Kidney tubule cell (primary cell): ENCODE measurements around the gene NTM.

ENCODE experiments used
- DNase-seq: peaks from one replicate; pipeline ENCODE4 v3.0.0-alpha.2; 2018; ENCODE audit warnings: low spot score

NTM gene

GRCh38 chr11:132154781-132155180 is 784.4 kb downstream of the NTM start:
- DNase-seq: no peak

GRCh38 chr11:132158091-132158490 is 787.7 kb downstream of the NTM start:
- peak; percentile 59 for DNase-seq

GRCh38 chr11:132158696-132159095 is 788.3 kb downstream of the NTM start:
- peak; percentile 48 for DNase-seq

GRCh38 chr11:132161403-132162078 is 791.1 kb downstream of the NTM start:
- DNase-seq: no peak

- DNase-seq: no peak
Observed at GRCh38 chr11:132168344-132168981, 798.0 kb downstream of the NTM start.

GRCh38 chr11:132171031-132171430 is 800.6 kb downstream of the NTM start:
- no peak for DNase-seq

GRCh38 chr11:132174362-132175255 is 804.2 kb downstream of the NTM start:
- no peak for DNase-seq

GRCh38 chr11:132177106-132177505 is 806.7 kb downstream of the NTM start:
- peak; percentile 37 for DNase-seq

GRCh38 chr11:132184079-132184478 is 813.7 kb downstream of the NTM start:
- no peak for DNase-seq

GRCh38 chr11:132185726-132186592 is 815.5 kb downstream of the NTM start:
- DNase-seq: no peak

GRCh38 chr11:132186699-132187098 is 816.3 kb downstream of the NTM start:
- DNase-seq: no peak

- no peak for DNase-seq
Observed at GRCh38 chr11:132187386-132187785, 817.0 kb downstream of the NTM start.

- DNase-seq: no peak
Observed at GRCh38 chr11:132187814-132188213, 817.4 kb downstream of the NTM start.

- DNase-seq: no peak
Observed at GRCh38 chr11:132196928-132197327, 826.5 kb downstream of the NTM start.

GRCh38 chr11:132200353-132200936 is 830.0 kb downstream of the NTM start:
- no peak for DNase-seq

- DNase-seq: no peak
Observed at GRCh38 chr11:132202621-132203020, 832.2 kb downstream of the NTM start.

- no peak for DNase-seq
Observed at GRCh38 chr11:132205006-132205405, 834.6 kb downstream of the NTM start.

GRCh38 chr11:132205496-132205895 is 835.1 kb downstream of the NTM start:
- no peak for DNase-seq

- no peak for DNase-seq
Observed at GRCh38 chr11:132206993-132207392, 836.6 kb downstream of the NTM start.

GRCh38 chr11:132208477-132209055 is 838.2 kb downstream of the NTM start:
- DNase-seq: no peak

GRCh38 chr11:132211479-132211878 is 841.1 kb downstream of the NTM start:
- no peak for DNase-seq
